ENCODE measurements around the gene ODAD2.
"Not testable (repeated sequence)": the region's sequence is repeated elsewhere in the genome, so short reads cannot be mapped to it uniquely, and the experiment has no call there.

The ODAD2 gene

DNA sequence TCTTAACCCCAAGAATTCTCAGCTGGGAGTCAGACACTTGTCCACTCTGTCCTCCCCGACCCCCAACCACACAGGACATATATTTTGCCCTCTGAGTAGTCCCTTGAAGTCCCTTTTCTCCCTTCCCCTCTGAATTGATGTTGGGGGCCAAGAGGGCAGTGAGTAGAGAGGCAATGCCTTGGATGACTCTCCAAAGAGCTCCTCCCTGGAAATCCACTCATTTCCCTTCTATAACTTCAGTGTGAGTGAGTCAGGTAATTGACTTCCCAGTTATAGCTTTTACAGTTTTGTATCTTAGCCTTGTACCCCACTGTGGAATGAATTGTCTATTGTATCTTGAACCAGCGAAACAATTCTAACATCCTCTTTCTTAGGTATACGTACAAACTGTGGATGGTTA is 9.2 kb upstream of the ODAD2 start:
- H3K27me3 ChIP-seq (replicated peaks; ENCODE audit: control insufficient read depth, insufficient read depth, low read length, poor library complexity, severe bottlenecking), result no peaks in the 10 kb centered on the region
- no peaks in the 10 kb centered on the region for H3K36me3 ChIP-seq (ENCODE audit: control insufficient read depth, insufficient read depth, low read length)
- H3K27ac ChIP-seq (ENCODE audit: insufficient read depth, low read length, poor library complexity, severe bottlenecking), result no peak overlapping the region
- no peaks in the 10 kb centered on the region for H3K4me1 ChIP-seq (ENCODE audit: control insufficient read depth, insufficient read depth, low read length, poor library complexity, severe bottlenecking)
- H3K4me3 ChIP-seq (ENCODE audit: insufficient read depth, low read depth, low read length, poor library complexity, severe bottlenecking), result no peak overlapping the region
- DNase-seq, result no peak
- H3K9me3 ChIP-seq (ENCODE audit: control insufficient read depth, low read length), result no peaks in the 10 kb centered on the region

DNA sequence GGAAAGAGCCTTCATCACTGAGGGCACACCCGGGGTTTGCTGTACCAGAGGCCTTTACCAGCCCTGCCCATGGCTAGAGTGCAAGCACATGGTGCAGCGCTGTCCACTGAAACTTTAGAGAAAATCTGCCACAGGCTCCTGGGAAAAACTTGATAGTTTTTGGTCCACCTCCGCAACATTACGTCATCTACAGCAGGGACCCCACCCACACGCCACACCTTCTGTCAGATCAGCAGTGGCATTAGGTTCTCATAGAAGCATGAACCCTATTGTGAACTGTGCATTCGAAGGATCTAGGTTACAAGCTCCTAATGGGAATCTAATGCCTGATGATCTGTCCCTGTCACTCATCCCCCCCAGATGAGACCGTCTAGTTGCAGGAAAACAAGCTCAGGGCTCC is 2.5 kb upstream of the ODAD2 start:
- no peaks in the 10 kb centered on the region for H3K4me1 ChIP-seq (ENCODE audit: control insufficient read depth, insufficient read depth, low read length, poor library complexity, severe bottlenecking)
- no peak overlapping the region for H3K27ac ChIP-seq (ENCODE audit: insufficient read depth, low read length, poor library complexity, severe bottlenecking)
- H3K4me3 ChIP-seq (ENCODE audit: insufficient read depth, low read depth, low read length, poor library complexity, severe bottlenecking), result no peak overlapping the region
- H3K27me3 ChIP-seq (replicated peaks; ENCODE audit: control insufficient read depth, insufficient read depth, low read length, poor library complexity, severe bottlenecking), result peaks cover 5% of the 10 kb centered on the region
- H3K9me3 ChIP-seq (ENCODE audit: control insufficient read depth, low read length), result no peaks in the 10 kb centered on the region
- H3K36me3 ChIP-seq (ENCODE audit: control insufficient read depth, insufficient read depth, low read length), result no peaks in the 10 kb centered on the region
- DNase-seq, result no peak

DNA sequence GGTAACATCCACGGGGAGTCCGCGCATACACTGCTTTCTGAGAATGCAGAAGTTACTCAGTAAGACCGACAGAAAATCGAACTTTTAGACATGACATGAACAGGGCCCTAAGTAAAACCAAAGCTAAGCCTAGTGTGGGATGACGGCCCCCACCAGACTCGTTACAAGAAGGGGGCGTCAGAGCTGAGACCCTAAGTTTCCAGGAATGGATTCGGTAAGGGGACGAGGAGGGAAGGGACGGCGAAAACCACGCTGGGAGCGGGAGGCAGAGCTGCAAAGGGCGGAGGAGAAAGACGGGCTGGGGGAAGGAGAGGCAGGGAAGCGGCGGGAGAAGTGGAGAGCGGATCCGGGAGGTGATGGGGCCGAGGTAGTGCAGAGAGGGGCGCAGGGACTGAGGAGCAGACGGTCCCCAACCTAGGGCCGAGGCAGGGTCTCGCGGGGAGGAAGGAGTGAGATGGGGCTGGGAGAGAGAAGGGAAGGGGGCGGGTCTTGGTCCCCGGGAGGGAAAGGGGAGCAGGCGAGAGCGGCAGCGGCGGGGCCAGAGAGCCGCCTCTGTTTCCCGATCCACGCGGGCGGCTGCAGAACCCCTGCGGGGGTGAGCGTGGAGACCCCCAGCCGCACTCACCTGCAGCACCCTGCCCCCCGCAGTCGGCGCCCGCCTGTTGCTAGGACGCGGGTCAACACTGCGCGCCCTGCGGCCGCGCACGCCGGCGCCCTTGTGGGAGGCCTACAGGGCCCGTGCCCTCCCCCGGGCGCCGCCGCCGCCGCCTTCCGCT is 513 bp downstream of the ODAD2 start:
- no peaks in the 10 kb centered on the region for H3K4me1 ChIP-seq (ENCODE audit: control insufficient read depth, insufficient read depth, low read length, poor library complexity, severe bottlenecking)
- no peaks in the 10 kb centered on the region for H3K36me3 ChIP-seq (ENCODE audit: control insufficient read depth, insufficient read depth, low read length)
- H3K27ac ChIP-seq (ENCODE audit: insufficient read depth, low read length, poor library complexity, severe bottlenecking), result no peak overlapping the region
- H3K9me3 ChIP-seq (ENCODE audit: control insufficient read depth, low read length), result no peaks in the 10 kb centered on the region
- peak overlapping the region; percentile 57 for H3K4me3 ChIP-seq (ENCODE audit: insufficient read depth, low read depth, low read length, poor library complexity, severe bottlenecking)
- peaks cover 5% of the 10 kb centered on the region for H3K27me3 ChIP-seq (replicated peaks; ENCODE audit: control insufficient read depth, insufficient read depth, low read length, poor library complexity, severe bottlenecking)
- DNase-seq, result no peak

DNA sequence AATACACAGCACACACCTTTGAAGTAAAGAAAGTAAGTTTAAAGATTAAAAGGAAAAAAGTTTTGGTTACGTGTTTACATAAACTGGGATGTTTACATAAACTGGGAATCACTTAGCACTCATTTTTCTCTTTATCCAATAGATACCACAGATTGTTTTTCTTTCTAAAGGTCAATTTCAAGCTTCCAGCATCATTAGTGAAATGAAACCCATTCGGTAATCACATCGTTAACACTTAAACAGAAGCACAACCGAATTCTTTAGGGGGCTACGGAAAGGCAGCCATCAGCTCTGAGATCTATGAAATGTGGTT is 1.1 kb downstream of the ODAD2 start:
- Histone ChIP-seq H3K27me3 (replicated peaks; ENCODE audit: control insufficient read depth, insufficient read depth, low read length, poor library complexity, severe bottlenecking) (peaks cover 5% of the 10 kb centered on the region), H3K27ac (ENCODE audit: insufficient read depth, low read length, poor library complexity, severe bottlenecking) (no peak overlapping the region), H3K9me3 (ENCODE audit: control insufficient read depth, low read length) (no peaks in the 10 kb centered on the region), H3K4me1 (ENCODE audit: control insufficient read depth, insufficient read depth, low read length, poor library complexity, severe bottlenecking) (no peaks in the 10 kb centered on the region), H3K4me3 (ENCODE audit: insufficient read depth, low read depth, low read length, poor library complexity, severe bottlenecking) (peak overlapping the region; percentile 57), H3K36me3 (ENCODE audit: control insufficient read depth, insufficient read depth, low read length) (no peaks in the 10 kb centered on the region)
- DNase-seq, result no peak

DNA sequence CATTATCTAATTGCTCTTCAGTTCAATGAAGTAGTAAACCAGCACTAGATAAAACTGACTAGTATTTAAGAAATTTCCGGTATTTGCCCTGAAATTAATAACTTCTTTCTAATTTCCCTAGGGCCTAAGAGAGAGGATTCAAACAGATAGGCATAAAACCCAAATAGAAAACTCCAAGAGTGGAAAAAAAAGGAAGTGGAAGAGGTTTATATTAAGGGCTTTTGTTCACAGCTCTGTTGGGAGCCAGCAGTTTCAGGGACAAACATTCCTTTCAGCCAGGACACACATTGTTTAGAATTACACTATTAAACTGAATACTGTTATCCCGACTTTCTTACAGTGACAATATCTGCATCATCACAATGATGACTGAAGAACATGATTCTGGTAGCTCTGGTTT is 3.6 kb downstream of the ODAD2 start:
- no peaks in the 10 kb centered on the region for H3K36me3 ChIP-seq (ENCODE audit: control insufficient read depth, insufficient read depth, low read length)
- H3K9me3 ChIP-seq (ENCODE audit: control insufficient read depth, low read length), result no peaks in the 10 kb centered on the region
- DNase-seq, result no peak
- H3K4me3 ChIP-seq (ENCODE audit: insufficient read depth, low read depth, low read length, poor library complexity, severe bottlenecking), result no peak overlapping the region
- H3K4me1 ChIP-seq (ENCODE audit: control insufficient read depth, insufficient read depth, low read length, poor library complexity, severe bottlenecking), result no peaks in the 10 kb centered on the region
- peaks cover 5% of the 10 kb centered on the region for H3K27me3 ChIP-seq (replicated peaks; ENCODE audit: control insufficient read depth, insufficient read depth, low read length, poor library complexity, severe bottlenecking)
- H3K27ac ChIP-seq (ENCODE audit: insufficient read depth, low read length, poor library complexity, severe bottlenecking), result no peak overlapping the region

DNA sequence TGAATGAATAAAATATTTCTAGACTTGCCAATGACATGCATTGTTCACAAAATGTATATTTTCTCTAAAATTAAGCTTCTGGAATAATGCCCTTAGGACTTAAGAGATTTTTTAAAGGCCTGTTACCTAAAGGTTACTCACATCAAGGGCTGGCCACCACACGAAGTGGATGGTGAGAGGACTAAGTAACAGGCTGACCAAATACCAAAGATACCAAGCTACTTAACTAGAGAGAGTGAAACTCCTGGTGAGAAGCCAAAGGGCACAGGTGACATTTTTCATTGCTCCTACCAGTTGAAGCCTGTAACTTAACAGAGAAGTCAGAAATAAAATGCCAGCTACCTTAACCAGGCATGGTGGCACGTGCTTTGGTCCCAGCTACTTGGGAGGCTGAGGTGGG is 9.5 kb downstream of the ODAD2 start:
- not testable (repeated sequence) for H3K27ac ChIP-seq (ENCODE audit: insufficient read depth, low read length, poor library complexity, severe bottlenecking); H3K4me3 ChIP-seq (ENCODE audit: insufficient read depth, low read depth, low read length, poor library complexity, severe bottlenecking); H3K27me3 ChIP-seq (replicated peaks; ENCODE audit: control insufficient read depth, insufficient read depth, low read length, poor library complexity, severe bottlenecking); DNase-seq; H3K9me3 ChIP-seq (ENCODE audit: control insufficient read depth, low read length); H3K36me3 ChIP-seq (ENCODE audit: control insufficient read depth, insufficient read depth, low read length); H3K4me1 ChIP-seq (ENCODE audit: control insufficient read depth, insufficient read depth, low read length, poor library complexity, severe bottlenecking)

DNA sequence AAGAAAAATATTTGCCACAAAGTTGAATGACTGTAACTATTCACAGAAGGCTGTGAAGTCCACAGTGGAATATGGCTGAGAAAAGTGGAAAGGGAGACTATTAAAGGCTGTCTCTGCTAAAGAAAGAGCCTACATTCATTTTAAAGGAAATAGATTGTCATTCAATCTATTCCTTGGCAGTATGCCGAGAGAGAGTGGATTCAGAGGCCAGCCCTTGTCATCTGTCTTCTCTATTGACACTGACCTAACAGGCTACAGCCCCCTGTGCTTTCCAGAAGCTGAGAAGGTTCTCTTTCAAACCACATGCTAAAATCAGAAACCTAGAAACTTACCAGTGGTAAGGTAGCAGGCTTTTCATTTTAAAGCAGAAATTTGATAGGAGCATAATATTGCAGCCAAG is 12.1 kb downstream of the ODAD2 start:
- no peak overlapping the region for H3K4me3 ChIP-seq (ENCODE audit: insufficient read depth, low read depth, low read length, poor library complexity, severe bottlenecking)

DNA sequence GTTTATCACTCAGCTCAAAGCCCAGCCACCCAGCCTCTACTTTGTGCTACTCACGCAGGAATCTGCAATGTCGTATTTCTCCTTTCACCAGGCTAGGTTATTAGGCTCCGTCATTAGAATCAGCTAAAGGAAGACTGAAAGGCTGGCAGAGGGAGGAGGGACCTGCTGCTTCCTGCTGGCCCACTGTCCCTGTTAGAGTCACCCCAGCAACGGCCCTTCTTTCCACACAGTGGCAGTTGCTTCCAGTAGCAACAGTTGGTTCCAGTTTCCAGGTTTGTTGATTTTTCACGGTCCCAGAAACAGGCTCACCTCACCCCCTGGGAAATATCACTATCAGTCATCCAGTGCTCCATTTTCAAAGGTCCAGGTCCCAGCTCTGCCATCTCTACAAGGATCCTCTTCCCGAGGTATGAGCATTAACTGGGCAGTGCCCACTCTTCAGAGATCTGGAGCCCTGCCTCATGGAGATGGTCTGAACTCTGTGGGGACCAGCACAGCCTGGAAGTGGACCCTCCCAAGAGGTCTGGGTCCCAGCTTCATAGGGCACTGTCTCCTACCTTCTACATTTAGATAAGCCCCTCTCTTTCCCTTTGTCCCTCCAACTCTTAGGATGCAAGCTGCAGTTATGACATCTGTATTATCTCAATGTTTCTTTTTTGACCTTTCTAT is 15.9 kb downstream of the ODAD2 start:
- DNase-seq, result no peak
- no peaks in the 10 kb centered on the region for H3K27me3 ChIP-seq (replicated peaks; ENCODE audit: control insufficient read depth, insufficient read depth, low read length, poor library complexity, severe bottlenecking)
- H3K4me3 ChIP-seq (ENCODE audit: insufficient read depth, low read depth, low read length, poor library complexity, severe bottlenecking), result no peak overlapping the region
- no peaks in the 10 kb centered on the region for H3K36me3 ChIP-seq (ENCODE audit: control insufficient read depth, insufficient read depth, low read length)
- no peaks in the 10 kb centered on the region for H3K9me3 ChIP-seq (ENCODE audit: control insufficient read depth, low read length)
- no peaks in the 10 kb centered on the region for H3K4me1 ChIP-seq (ENCODE audit: control insufficient read depth, insufficient read depth, low read length, poor library complexity, severe bottlenecking)
- no peak overlapping the region for H3K27ac ChIP-seq (ENCODE audit: insufficient read depth, low read length, poor library complexity, severe bottlenecking)

More for the DNA sequence above, 12.1 kb downstream of the ODAD2 start:
- Histone ChIP-seq H3K9me3 (ENCODE audit: control insufficient read depth, low read length) (no peaks in the 10 kb centered on the region), H3K27me3 (replicated peaks; ENCODE audit: control insufficient read depth, insufficient read depth, low read length, poor library complexity, severe bottlenecking) (no peaks in the 10 kb centered on the region), H3K27ac (ENCODE audit: insufficient read depth, low read length, poor library complexity, severe bottlenecking) (no peak overlapping the region), H3K4me1 (ENCODE audit: control insufficient read depth, insufficient read depth, low read length, poor library complexity, severe bottlenecking) (no peaks in the 10 kb centered on the region), H3K36me3 (ENCODE audit: control insufficient read depth, insufficient read depth, low read length) (no peaks in the 10 kb centered on the region)
- no peak for DNase-seq

DNA sequence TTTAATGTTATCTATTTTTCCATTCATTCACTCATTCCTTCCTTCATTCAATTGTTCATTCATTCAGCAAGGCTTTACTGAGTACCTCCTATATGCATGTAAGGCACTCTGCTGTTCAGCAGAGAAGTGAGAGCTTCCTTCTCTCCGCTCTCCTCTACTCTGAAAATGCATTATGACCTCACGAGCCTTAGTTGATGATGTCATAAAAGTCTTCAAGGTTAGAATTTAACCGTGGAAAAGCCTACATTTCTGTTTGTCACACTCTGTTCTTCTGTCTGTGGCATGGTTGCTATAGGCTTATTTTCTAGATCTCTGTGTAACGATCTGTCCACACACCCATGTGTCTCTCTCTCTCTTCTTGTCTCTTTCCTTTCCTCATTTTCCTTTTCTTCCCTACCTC is 17.1 kb downstream of the ODAD2 start:
- H3K4me1 ChIP-seq (ENCODE audit: control insufficient read depth, insufficient read depth, low read length, poor library complexity, severe bottlenecking), result no peaks in the 10 kb centered on the region
- no peak overlapping the region for H3K4me3 ChIP-seq (ENCODE audit: insufficient read depth, low read depth, low read length, poor library complexity, severe bottlenecking)
- no peak overlapping the region for H3K27ac ChIP-seq (ENCODE audit: insufficient read depth, low read length, poor library complexity, severe bottlenecking)
- DNase-seq, result no peak
- no peaks in the 10 kb centered on the region for H3K27me3 ChIP-seq (replicated peaks; ENCODE audit: control insufficient read depth, insufficient read depth, low read length, poor library complexity, severe bottlenecking)
- H3K9me3 ChIP-seq (ENCODE audit: control insufficient read depth, low read length), result no peaks in the 10 kb centered on the region
- H3K36me3 ChIP-seq (ENCODE audit: control insufficient read depth, insufficient read depth, low read length), result no peaks in the 10 kb centered on the region

DNA sequence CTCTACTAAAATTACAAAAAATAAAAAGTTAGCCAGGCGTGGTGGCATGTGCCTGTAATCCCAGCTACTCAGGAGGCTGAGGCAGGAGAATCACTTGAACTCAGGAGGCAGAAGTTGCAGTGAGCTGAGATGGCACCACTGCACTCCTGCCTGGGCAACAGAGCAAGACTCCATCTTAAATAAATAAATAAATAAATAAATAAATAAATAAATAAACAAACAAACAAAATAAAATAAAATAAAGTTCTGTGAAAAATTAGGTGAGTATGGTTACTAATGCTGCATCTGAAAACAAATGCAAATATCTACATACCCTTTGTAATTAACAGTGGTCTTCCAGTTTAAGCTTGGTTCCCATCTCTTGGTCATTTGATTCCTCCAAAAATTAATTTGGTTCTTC is 28.1 kb downstream of the ODAD2 start:
- not testable (repeated sequence) for H3K27me3 ChIP-seq (replicated peaks; ENCODE audit: control insufficient read depth, insufficient read depth, low read length, poor library complexity, severe bottlenecking); H3K36me3 ChIP-seq (ENCODE audit: control insufficient read depth, insufficient read depth, low read length); H3K4me3 ChIP-seq (ENCODE audit: insufficient read depth, low read depth, low read length, poor library complexity, severe bottlenecking); H3K9me3 ChIP-seq (ENCODE audit: control insufficient read depth, low read length); DNase-seq; H3K27ac ChIP-seq (ENCODE audit: insufficient read depth, low read length, poor library complexity, severe bottlenecking); H3K4me1 ChIP-seq (ENCODE audit: control insufficient read depth, insufficient read depth, low read length, poor library complexity, severe bottlenecking)

Measured in effector memory CD4-positive, alpha-beta T cell (primary cell).